Testis (tissue), 3 donors: Measurements from ENCODE around the gene PRSS1. TPM values are rescaled to one million over a fixed set of nuclear protein-coding genes. Genes with fewer than 3 reads are reported as not detected.

Source experiments
- DNase-seq: peaks from one replicate; pipeline ENCODE4 v3.0.0-alpha.2; 2019
- H3K27ac ChIP-seq, 2 donors: fragments of 200-600 bp; sonication (generic); one replicate each; pipeline ENCODE4 v1.5.1; 2019
- H3K27me3 ChIP-seq: fragments of 200-600 bp; sonication (generic); one replicate; pipeline ENCODE4 v1.5.1; 2019
- H3K36me3 ChIP-seq: fragments of 200-600 bp; sonication (generic); one replicate; pipeline ENCODE4 v1.5.1; 2017; ENCODE audit warnings: low read depth; ENCODE audit errors: missing control alignments
- H3K4me1 ChIP-seq: fragments of 200-600 bp; sonication (generic); one replicate; pipeline ENCODE4 v1.5.1; 2019
- H3K4me3 ChIP-seq, 2 donors: fragments of 200-600 bp; sonication (generic); one replicate each; pipeline ENCODE4 v1.5.1; 2017 to 2019
- H3K9me3 ChIP-seq: fragments of 200-600 bp; sonication (generic); one replicate; pipeline ENCODE4 v1.5.1; 2017
- CTCF ChIP-seq, 3 experiments: fragments of 450-650 bp in 2 of 3; fragments of 200-600 bp in 1 of 3; sonication (generic) in 1 of 3; IDR thresholded peaks; one replicate each; pipeline ENCODE4 v1.5.1; 2016 to 2019; ENCODE audit warnings: antibody characterized with exemption in 3 of 3, mild to moderate bottlenecking in 2 of 3, moderate library complexity in 1 of 3
- POLR2A ChIP-seq: fragments of 450-650 bp; IDR thresholded peaks from one replicate; pipeline ENCODE4 v1.6.1; 2017; ENCODE audit warnings: antibody characterized with exemption, mild to moderate bottlenecking, moderate library complexity
- WGBS, 2 donors: methylation state at CpG; one replicate each; pipeline ENCODE4 v1.1.5; 2018; 5-methylcytosine and 5-hydroxymethylcytosine counted together
- intact Hi-C: fragments of 100-400 bp; cut with DNase I; formaldehyde crosslinking; loops from one replicate; pipeline ENCODE4 v1.15.1; 2023; ENCODE audit warnings: low total_unique reads
- polyA plus RNA-seq: library from polyadenylated mRNA; stranded (reverse); fragments of 350-450 nt; fragmentation: Illumina TruSeq; extraction: RNeasy Lipid Tissue Mini Kit (QIAGEN cat#74804); gene quantifications from one replicate; pipeline ENCODE4 v1.2.3, GENCODE V29; 2014; ENCODE audit warnings: low read depth, low replicate concordance; ENCODE audit not compliant: insufficient read depth
- small RNA-seq, 2 donors: library from RNA; depleted of rRNA; stranded (forward); fragments of <200 nt; gene quantifications; one replicate each; pipeline ENCODE3, GENCODE V24; 2016
- total RNA-seq, 2 donors: library from RNA; depleted of rRNA; stranded (reverse); fragments of >200 nt; gene quantifications; one replicate each; pipeline ENCODE4 v1.2.3, GENCODE V29; 2016

Gene PRSS1
- total and polyA plus RNA-seq, 3 donors from 2014 or later = not detected

DNA sequence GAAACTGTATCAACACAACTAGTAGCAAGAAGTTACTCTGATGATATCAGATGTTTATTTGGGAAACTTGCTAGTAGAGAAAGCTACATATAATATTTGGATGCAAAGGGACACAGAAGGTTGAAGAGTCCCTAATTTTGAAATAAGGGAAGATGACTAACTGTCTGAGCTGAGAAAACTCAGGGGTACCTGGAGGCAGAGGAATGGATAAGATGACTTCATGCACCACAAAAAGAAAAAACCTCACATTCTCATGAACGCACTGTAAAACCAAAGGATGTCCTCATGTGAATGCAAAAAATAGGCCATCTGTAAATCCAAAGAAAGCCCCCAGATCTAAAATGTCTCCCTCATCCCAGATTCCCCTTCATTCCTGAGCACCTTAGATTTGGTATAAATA, 50.8 kb downstream of the PRSS1 start:
- H3K27me3 ChIP-seq = no peaks in the 10 kb centered on the region
- 84 to 85% methylated on average over 1 of the region's 1 CpG for WGBS, 2 donors
- no peak overlapping the region for H3K27ac ChIP-seq
- H3K4me1 ChIP-seq = peaks cover 4% of the 10 kb centered on the region
- H3K4me3 ChIP-seq = no peak overlapping the region
- DNase-seq = no peak
- no peaks in the 10 kb centered on the region for H3K36me3 ChIP-seq
- TF ChIP-seq CTCF (IDR thresholded peaks at IDR 0.05) = no peak
- no peak for TF ChIP-seq POLR2A
- intact Hi-C loops = no loop called here
- no peaks in the 10 kb centered on the region for H3K9me3 ChIP-seq

DNA sequence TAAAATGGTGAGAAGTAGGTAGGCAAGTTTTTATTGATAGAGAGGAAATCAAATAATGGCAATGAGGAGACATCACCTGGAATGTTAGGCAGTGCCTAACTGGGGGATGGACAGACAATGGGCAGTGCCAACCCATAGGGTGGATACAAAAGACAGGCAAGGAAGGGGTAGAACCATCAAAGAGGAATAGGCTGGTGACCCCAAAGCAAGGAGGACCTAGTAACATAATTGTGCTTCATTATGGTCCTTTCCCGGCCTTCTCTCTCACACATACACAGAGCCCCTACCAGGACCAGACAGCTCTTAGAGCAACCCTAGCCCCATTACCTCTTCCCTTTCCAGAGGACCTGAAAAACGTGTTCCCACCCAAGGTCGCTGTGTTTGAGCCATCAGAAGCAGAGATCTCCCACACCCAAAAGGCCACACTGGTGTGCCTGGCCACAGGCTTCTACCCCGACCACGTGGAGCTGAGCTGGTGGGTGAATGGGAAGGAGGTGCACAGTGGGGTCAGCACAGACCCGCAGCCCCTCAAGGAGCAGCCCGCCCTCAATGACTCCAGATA, 51.5 kb downstream of the PRSS1 start:
- WGBS, 2 donors = 83 to 89% methylated on average over 3 to 7 of the region's 7 CpGs

DNA sequence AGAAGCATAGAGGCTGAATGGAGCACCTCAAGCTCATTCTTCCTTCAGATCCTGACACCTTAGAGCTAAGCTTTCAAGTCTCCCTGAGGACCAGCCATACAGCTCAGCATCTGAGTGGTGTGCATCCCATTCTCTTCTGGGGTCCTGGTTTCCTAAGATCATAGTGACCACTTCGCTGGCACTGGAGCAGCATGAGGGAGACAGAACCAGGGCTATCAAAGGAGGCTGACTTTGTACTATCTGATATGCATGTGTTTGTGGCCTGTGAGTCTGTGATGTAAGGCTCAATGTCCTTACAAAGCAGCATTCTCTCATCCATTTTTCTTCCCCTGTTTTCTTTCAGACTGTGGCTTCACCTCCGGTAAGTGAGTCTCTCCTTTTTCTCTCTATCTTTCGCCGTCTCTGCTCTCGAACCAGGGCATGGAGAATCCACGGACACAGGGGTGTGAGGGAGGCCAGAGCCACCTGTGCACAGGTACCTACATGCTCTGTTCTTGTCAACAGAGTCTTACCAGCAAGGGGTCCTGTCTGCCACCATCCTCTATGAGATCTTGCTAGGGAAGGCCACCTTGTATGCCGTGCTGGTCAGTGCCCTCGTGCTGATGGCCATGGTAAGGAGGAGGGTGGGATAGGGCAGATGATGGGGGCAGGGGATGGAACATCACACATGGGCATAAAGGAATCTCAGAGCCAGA, 52.5 kb downstream of the PRSS1 start:
- H3K4me3 ChIP-seq = no peak overlapping the region
- H3K27ac ChIP-seq = no peak overlapping the region
- H3K36me3 ChIP-seq = no peaks in the 10 kb centered on the region
- no peaks in the 10 kb centered on the region for H3K9me3 ChIP-seq
- no peaks in the 10 kb centered on the region for H3K27me3 ChIP-seq
- 92 to 93% methylated on average over 6 to 8 of the region's 8 CpGs for WGBS, 2 donors
- H3K4me1 ChIP-seq = peaks cover 4% of the 10 kb centered on the region
- TF ChIP-seq POLR2A (no peak), CTCF (IDR thresholded peaks at IDR 0.05) (no peak)
- no peak for DNase-seq
- intact Hi-C loops = no loop called here

More for the DNA sequence above, 51.5 kb downstream of the PRSS1 start:
- Histone ChIP-seq H3K4me1 (peaks cover 4% of the 10 kb centered on the region), H3K36me3 (no peaks in the 10 kb centered on the region), H3K9me3 (no peaks in the 10 kb centered on the region), H3K27me3 (no peaks in the 10 kb centered on the region), H3K4me3 (no peak overlapping the region), H3K27ac (no peak overlapping the region)
- TF ChIP-seq CTCF (IDR thresholded peaks at IDR 0.05) = no peak
- no peak for TF ChIP-seq POLR2A
- DNase-seq = no peak
- intact Hi-C loops = no loop called here

DNA sequence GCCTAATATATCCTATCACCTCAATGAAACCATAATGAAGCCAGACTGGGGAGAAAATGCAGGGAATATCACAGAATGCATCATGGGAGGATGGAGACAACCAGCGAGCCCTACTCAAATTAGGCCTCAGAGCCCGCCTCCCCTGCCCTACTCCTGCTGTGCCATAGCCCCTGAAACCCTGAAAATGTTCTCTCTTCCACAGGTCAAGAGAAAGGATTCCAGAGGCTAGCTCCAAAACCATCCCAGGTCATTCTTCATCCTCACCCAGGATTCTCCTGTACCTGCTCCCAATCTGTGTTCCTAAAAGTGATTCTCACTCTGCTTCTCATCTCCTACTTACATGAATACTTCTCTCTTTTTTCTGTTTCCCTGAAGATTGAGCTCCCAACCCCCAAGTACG, 53.0 kb downstream of the PRSS1 start:
- Histone ChIP-seq H3K4me1 (peaks cover 4% of the 10 kb centered on the region), H3K9me3 (no peaks in the 10 kb centered on the region), H3K36me3 (no peaks in the 10 kb centered on the region), H3K27me3 (no peaks in the 10 kb centered on the region), H3K27ac (no peak overlapping the region), H3K4me3 (no peak overlapping the region)
- no peak for DNase-seq
- intact Hi-C loops = no loop called here
- TF ChIP-seq POLR2A (no peak), CTCF (IDR thresholded peaks at IDR 0.05) (no peak)
- WGBS, 2 donors = 91 to 94% methylated on average over 3 of the region's 3 CpGs

Small RNA genes lying within 50 kb of the gene (small RNA-seq; reads per million reads assigned to genes)
- gene TRBD1 = 0 reads per million in 2 donors
- 0 reads per million in 2 donors for gene TRBJ1-1
- gene TRBJ1-2 = 0 reads per million in 2 donors
- gene TRBJ1-3 = 0 reads per million in 2 donors
- 0 reads per million in 2 donors for gene TRBJ1-4
- 0 reads per million in 2 donors for gene TRBJ1-5
- 0 reads per million in 2 donors for gene TRBJ1-6
- 0 reads per million in 2 donors for gene TRBJ2-1
- 0 reads per million in 2 donors for gene TRBJ2-2
- 0 reads per million in 2 donors for gene TRBJ2-2P
- 0 reads per million in 2 donors for gene TRBJ2-3
- 0 reads per million in 2 donors for gene TRBJ2-4
- gene TRBJ2-5 = 0 reads per million in 2 donors
- gene TRBJ2-6 = 0 reads per million in 2 donors
- 0 reads per million in 2 donors for gene TRBJ2-7

Other genes with a start within 250 kb of the PRSS1 start
- gene PRSS2, start 21.5 kb downstream of the PRSS1 start, total RNA-seq = not detected
- gene PRSS2, start 21.5 kb downstream of the PRSS1 start, polyA plus RNA-seq = not detected
- 10 to 100 TPM; 47.3 to 52.0 TPM for gene EPHB6, start 105.6 kb downstream of the PRSS1 start, total RNA-seq
- 38.1 TPM for gene EPHB6, start 105.6 kb downstream of the PRSS1 start, polyA plus RNA-seq
- 1 to 10 TPM; 2.2 to 4.5 TPM for gene TRPV6, start 136.3 kb downstream of the PRSS1 start, total RNA-seq
- gene TRPV6, start 136.3 kb downstream of the PRSS1 start, polyA plus RNA-seq = 2.6 TPM
- gene TRPV5, start 184.3 kb downstream of the PRSS1 start, total RNA-seq = 1 to 10 TPM; 1.4 to 2.1 TPM
- 0.57 TPM for gene TRPV5, start 184.3 kb downstream of the PRSS1 start, polyA plus RNA-seq
- gene LLCFC1, start 190.0 kb downstream of the PRSS1 start, total RNA-seq = 10 to 100 TPM; 14.1 to 38.5 TPM
- 73.2 TPM for gene LLCFC1, start 190.0 kb downstream of the PRSS1 start, polyA plus RNA-seq
- 100 to 1,000 TPM; 124 TPM for gene KEL, start 212.9 kb downstream of the PRSS1 start, total RNA-seq
- 52.1 TPM for gene KEL, start 212.9 kb downstream of the PRSS1 start, polyA plus RNA-seq